ENCODE measurements around the gene GAGE10. TPM values are rescaled to one million over a fixed set of nuclear protein-coding genes. Genes with fewer than 3 reads are reported as not detected.

The GAGE10 gene
- total RNA-seq, 2 experiments from 2014 or later = not detected

DNA sequence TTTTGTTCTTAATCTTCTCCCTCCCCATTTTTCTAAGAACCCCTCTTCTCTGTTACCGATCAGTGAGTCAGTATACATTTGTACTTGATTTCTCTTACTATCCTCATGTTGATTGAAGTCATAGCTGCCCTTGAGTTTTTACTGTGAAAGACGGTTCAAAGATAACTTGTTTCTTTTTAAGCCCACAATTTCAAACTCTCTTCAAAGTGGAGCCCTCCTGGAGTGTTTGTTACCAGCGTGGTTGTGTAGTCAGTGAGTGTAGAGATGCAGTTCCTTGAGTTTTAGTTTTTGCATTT is 26.0 kb upstream of the GAGE10 start:
- H3K9me2 ChIP-seq (ENCODE audit: insufficient read depth, low read length) = no peaks in the 10 kb centered on the region
- BruUV-seq (replicated peaks) = no TSS peak
- H3K4me1 ChIP-seq (ENCODE audit: insufficient read depth, low read length, poor library complexity, severe bottlenecking) = peaks cover 3% of the 10 kb centered on the region
- H3K27ac ChIP-seq (ENCODE audit: low read depth, low read length, poor library complexity, severe bottlenecking) = no peak overlapping the region
- intact Hi-C loops (cut with micrococcal nuclease; ENCODE audit: unreplicated experiment) = no loop called here
- H3K4me3 ChIP-seq (ENCODE audit: low read depth, low read length, poor library complexity, severe bottlenecking) = no peak overlapping the region
- H2AFZ ChIP-seq (ENCODE audit: low read length) = no peak overlapping the region
- POLR2A ChIA-PET = no interaction called here
- no peak for DNase-seq (ENCODE audit: low spot score)
- H3K4me2 ChIP-seq (ENCODE audit: low read length) = no peak overlapping the region
- no peaks in the 10 kb centered on the region for H3K9me3 ChIP-seq (ENCODE audit: low read length)
- no peak for TF ChIP-seq CTCF (conservative IDR thresholded peaks at IDR 0.05; ENCODE audit: low read length)
- TF ChIP-seq EZH2phosphoT487 (IDR thresholded peaks at IDR 0.05; ENCODE audit: borderline replicate concordance, low read depth, low read length) = no peak
- peaks cover 5% of the 10 kb centered on the region; the same call in 1 of the 2 replicates for H3K79me2 ChIP-seq (ENCODE audit: insufficient read depth, low read depth, low read length)
- peaks cover 8% of the 10 kb centered on the region; the same call in 1 of the 2 replicates for H3K36me3 ChIP-seq (ENCODE audit: insufficient read depth, low read length)
- no peaks in the 10 kb centered on the region for H4K20me1 ChIP-seq (ENCODE audit: insufficient read depth, low read length)
- CTCF ChIA-PET (ENCODE audit: unreplicated experiment) = no interaction called here

- Histone ChIP-seq H3K4me3 (ENCODE audit: low read depth, low read length, poor library complexity, severe bottlenecking) (no peak overlapping the region), H3K4me1 (ENCODE audit: insufficient read depth, low read length, poor library complexity, severe bottlenecking) (no peaks in the 10 kb centered on the region), H3K27ac (ENCODE audit: low read depth, low read length, poor library complexity, severe bottlenecking) (no peak overlapping the region), H3K9me2 (ENCODE audit: insufficient read depth, low read length) (no peaks in the 10 kb centered on the region), H3K9me3 (ENCODE audit: low read length) (no peaks in the 10 kb centered on the region), H3K36me3 (ENCODE audit: insufficient read depth, low read length) (peaks cover 7% of the 10 kb centered on the region; the same call in 1 of the 2 replicates), H3K4me2 (ENCODE audit: low read length) (no peak overlapping the region), H2AFZ (ENCODE audit: low read length) (no peak overlapping the region), H3K79me2 (ENCODE audit: insufficient read depth, low read depth, low read length) (no peaks in the 10 kb centered on the region), H4K20me1 (ENCODE audit: insufficient read depth, low read length) (no peaks in the 10 kb centered on the region)
- no peak for DNase-seq (ENCODE audit: low spot score)
- intact Hi-C loops (cut with micrococcal nuclease; ENCODE audit: unreplicated experiment) = no loop called here
- ChIA-PET POLR2A (no interaction called here), CTCF (ENCODE audit: unreplicated experiment) (no interaction called here)
- TF ChIP-seq EZH2phosphoT487 (IDR thresholded peaks at IDR 0.05; ENCODE audit: borderline replicate concordance, low read depth, low read length) = no peak
- no peak for TF ChIP-seq CTCF (conservative IDR thresholded peaks at IDR 0.05; ENCODE audit: low read length)
- BruUV-seq (replicated peaks) = no TSS peak
Measured at GRCh38 chrX:49278081-49278480, 25.4 kb upstream of the GAGE10 start.

GRCh38 chrX:49282647-49283011 is 20.8 kb upstream of the GAGE10 start:
- BruUV-seq (replicated peaks) = no TSS peak
- ChIA-PET CTCF (ENCODE audit: unreplicated experiment) (no interaction called here), POLR2A (interaction anchor here (0.6 kb wide), 1 partner anchor 92 kb away, joined by 4 read pairs; no protein-coding TSS in a partner anchor)
- no peak overlapping the region for H3K27ac ChIP-seq (ENCODE audit: low read depth, low read length, poor library complexity, severe bottlenecking)
- H3K9me3 ChIP-seq (ENCODE audit: low read length) = no peaks in the 10 kb centered on the region
- intact Hi-C loops (cut with micrococcal nuclease; ENCODE audit: unreplicated experiment) = no loop called here
- TF ChIP-seq CTCF (conservative IDR thresholded peaks at IDR 0.05; ENCODE audit: low read length) (no peak), EZH2phosphoT487 (IDR thresholded peaks at IDR 0.05; ENCODE audit: borderline replicate concordance, low read depth, low read length) (no peak)
- H3K9me2 ChIP-seq (ENCODE audit: insufficient read depth, low read length) = no peaks in the 10 kb centered on the region
- H3K36me3 ChIP-seq (ENCODE audit: insufficient read depth, low read length) = no peaks in the 10 kb centered on the region
- no peak overlapping the region for H2AFZ ChIP-seq (ENCODE audit: low read length)
- H3K4me2 ChIP-seq (ENCODE audit: low read length) = no peak overlapping the region
- no peaks in the 10 kb centered on the region for H3K79me2 ChIP-seq (ENCODE audit: insufficient read depth, low read depth, low read length)
- H4K20me1 ChIP-seq (ENCODE audit: insufficient read depth, low read length) = no peaks in the 10 kb centered on the region
- no peak for DNase-seq (ENCODE audit: low spot score)
- H3K4me1 ChIP-seq (ENCODE audit: insufficient read depth, low read length, poor library complexity, severe bottlenecking) = no peaks in the 10 kb centered on the region
- no peak overlapping the region for H3K4me3 ChIP-seq (ENCODE audit: low read depth, low read length, poor library complexity, severe bottlenecking)

Measured in OCI-LY7 (cell line).